Liver (tissue), 9 donors: ENCODE measurements around the gene INSC. TPM values are rescaled to one million over a fixed set of nuclear protein-coding genes. Genes with fewer than 3 reads are reported as not detected.
A peak's percentile ranks its signal among the peaks of the same experiment; 100 is the strongest.

Experiments used
- DNase-seq: peaks from one replicate; pipeline ENCODE4 v3.0.0-alpha.2; 2017; ENCODE audit warnings: low spot score
- H3K27ac ChIP-seq, 2 donors: one replicate each; pipeline ENCODE4 v1.7.0; 2013; ENCODE audit warnings: inconsistent platforms in 2 of 2, low read length in 2 of 2, control low read depth in 1 of 2, low read depth in 1 of 2, mild to moderate bottlenecking in 1 of 2
- H3K27me3 ChIP-seq, 4 donors: one replicate each; pipeline versions ENCODE4 v1.6.1 to v1.7.0; 2013; ENCODE audit warnings: low read length in 3 of 4, inconsistent platforms in 1 of 4, mild to moderate bottlenecking in 1 of 4, moderate library complexity in 1 of 4; ENCODE audit not compliant: control insufficient read depth in 4 of 4, insufficient read depth in 4 of 4
- H3K36me3 ChIP-seq, 4 donors: one replicate each; pipeline versions ENCODE4 v1.6.1 to v1.7.0; 2013; ENCODE audit warnings: low read length in 3 of 4, mild to moderate bottlenecking in 3 of 4, low read depth in 1 of 4, moderate library complexity in 1 of 4; ENCODE audit not compliant: control insufficient read depth in 4 of 4, insufficient read depth in 3 of 4
- H3K4me1 ChIP-seq, 4 donors: one replicate each; pipeline versions ENCODE4 v1.6.1 to v1.7.0; 2013; ENCODE audit warnings: low read length in 3 of 4, mild to moderate bottlenecking in 3 of 4, moderate library complexity in 1 of 4; ENCODE audit not compliant: control insufficient read depth in 4 of 4, insufficient read depth in 4 of 4
- H3K4me3 ChIP-seq, 3 donors: one replicate each; pipeline versions ENCODE4 v1.6.1 to v1.7.0; 2013; ENCODE audit warnings: low read length in 3 of 3, control low read depth in 1 of 3, low read depth in 1 of 3, mild to moderate bottlenecking in 1 of 3
- H3K9ac ChIP-seq, 2 donors: one replicate each; pipeline ENCODE4 v1.7.0; 2013; ENCODE audit warnings: low read length in 2 of 2, mild to moderate bottlenecking in 2 of 2, moderate library complexity in 2 of 2, control low read depth in 1 of 2, low read depth in 1 of 2
- H3K9me3 ChIP-seq, 4 donors: one replicate each; pipeline versions ENCODE4 v1.6.1 to v1.7.0; 2013; ENCODE audit warnings: low read length in 3 of 4; ENCODE audit not compliant: control insufficient read depth in 4 of 4
- FOXA1 ChIP-seq: IDR thresholded peaks from 2 replicates; pipeline ENCODE4 v1.6.1; 2016; ENCODE audit warnings: antibody characterized with exemption
- FOXA2 ChIP-seq: IDR thresholded peaks from 2 replicates; pipeline ENCODE4 v1.6.1; 2016; ENCODE audit warnings: antibody characterized with exemption
- GABPA ChIP-seq, 2 donors: IDR thresholded peaks in 1 of 2; conservative IDR thresholded peaks in 1 of 2; 2 replicates each; pipeline ENCODE4 v1.6.1; 2016; ENCODE audit warnings: antibody characterized with exemption in 2 of 2, mild to moderate bottlenecking in 1 of 2, moderate library complexity in 1 of 2
- HNF4A ChIP-seq, 2 donors: conservative IDR thresholded peaks; 2 replicates each; pipeline ENCODE4 v1.6.1; 2016; ENCODE audit warnings: antibody characterized with exemption in 2 of 2, mild to moderate bottlenecking in 2 of 2
- HNF4G ChIP-seq: IDR thresholded peaks from 2 replicates; pipeline ENCODE4 v1.6.1; 2016; ENCODE audit warnings: antibody characterized with exemption
- RAD21 ChIP-seq, 2 donors: IDR thresholded peaks; 2 replicates each; pipeline ENCODE4 v1.6.1; 2016; ENCODE audit warnings: antibody characterized with exemption in 2 of 2, mild to moderate bottlenecking in 2 of 2
- SP1 ChIP-seq: IDR thresholded peaks from 2 replicates; pipeline ENCODE4 v1.6.1; 2018; ENCODE audit warnings: antibody characterized with exemption, mild to moderate bottlenecking
- TAF1 ChIP-seq: conservative IDR thresholded peaks from 2 replicates; pipeline ENCODE4 v1.6.1; 2016; ENCODE audit warnings: antibody characterized with exemption, mild to moderate bottlenecking
- YY1 ChIP-seq: IDR thresholded peaks from 2 replicates; pipeline ENCODE4 v1.6.1; 2016; ENCODE audit warnings: antibody characterized with exemption, mild to moderate bottlenecking
- WGBS: extraction: QIAGEN DNeasy Blood & Tissue Kit; methylation state at CpG from one replicate; pipeline ENCODE4 v1.1.7; 2013; 5-methylcytosine and 5-hydroxymethylcytosine counted together
- polyA plus RNA-seq, 2 donors: library from polyadenylated mRNA; stranded (reverse) in 1 of 2; unstranded in 1 of 2; fragments of 200-250 nt in 1 of 2; fragments of >200 nt in 1 of 2; fragmentation: Nextera tagmentation in 1 of 2; extraction: Ambion mirVana in 1 of 2; gene quantifications; one replicate each; pipeline versions ENCODE4 v1.2.1 to v1.2.3, GENCODE V29; 2013 to 2015
- total RNA-seq, 2 donors: library from RNA; depleted of rRNA; stranded (reverse); fragments of >200 nt; gene quantifications; one replicate each; pipeline ENCODE4 v1.2.3, GENCODE V29; 2014
- TF ChIP-seq, protein P1 (sequence below): fragments of 150-350 bp; IDR thresholded peaks from 2 replicates; pipeline ENCODE4 v1.5.1; 2017; ENCODE audit warnings: improper control_type of control experiment, low read depth, low read length; ENCODE audit not compliant: missing input control
- TF ChIP-seq, protein P2 (sequence below): IDR thresholded peaks from 2 replicates; pipeline ENCODE4 v1.6.1; 2016; ENCODE audit warnings: antibody characterized with exemption
- TF ChIP-seq, protein P3 (sequence below): IDR thresholded peaks from 2 replicates; pipeline ENCODE4 v1.6.1; 2016; ENCODE audit warnings: antibody characterized with exemption
- TF ChIP-seq, protein P4 (sequence below): IDR thresholded peaks from 2 replicates; pipeline ENCODE4 v1.6.1; 2016; ENCODE audit warnings: antibody characterized with exemption
- donor health status: healthy.
- donor health status: healthy.
- donor health status: healthy.
- donor health status: healthy.
- donor health status: healthy.

Gene INSC
- total and polyA plus RNA-seq, 4 donors, result 0.02 to 0.25 (median 0.12) TPM

DNA sequence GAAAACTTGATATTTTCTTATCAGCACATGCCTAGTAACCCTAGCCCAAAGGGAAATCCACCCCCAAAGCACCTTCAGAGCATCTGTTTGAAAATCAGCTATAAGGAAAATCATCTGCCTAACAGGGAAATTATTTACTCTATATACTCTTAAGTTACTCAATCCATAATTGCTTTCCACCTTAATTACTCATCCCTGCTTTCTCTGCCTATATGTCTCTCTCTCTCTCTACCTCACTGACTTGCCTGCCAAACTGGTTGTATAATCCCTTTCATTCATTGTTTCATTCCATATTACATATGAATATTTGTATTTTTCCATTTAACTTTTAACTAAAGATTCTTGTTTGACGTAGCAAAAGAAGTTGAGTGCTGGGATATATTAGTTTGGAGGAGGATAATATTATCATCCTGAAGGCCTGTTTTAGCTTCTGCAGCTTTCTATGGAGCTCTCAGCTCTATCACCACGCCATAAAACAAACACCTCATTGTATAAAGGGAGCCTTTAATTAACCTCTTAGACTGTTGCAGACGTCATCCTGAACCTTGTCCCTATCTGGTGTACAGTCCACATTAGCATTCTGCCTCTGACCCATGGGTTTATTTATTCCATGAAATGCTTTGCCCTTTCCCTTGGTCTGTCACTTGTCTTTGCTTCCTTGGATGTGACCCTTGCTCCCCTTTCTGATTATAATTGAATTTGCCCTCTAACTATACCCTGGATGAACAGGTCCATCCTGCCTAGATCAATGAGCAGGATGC lies 98.9 kb downstream of the INSC start (continued):
- TF ChIP-seq, protein P1, sequence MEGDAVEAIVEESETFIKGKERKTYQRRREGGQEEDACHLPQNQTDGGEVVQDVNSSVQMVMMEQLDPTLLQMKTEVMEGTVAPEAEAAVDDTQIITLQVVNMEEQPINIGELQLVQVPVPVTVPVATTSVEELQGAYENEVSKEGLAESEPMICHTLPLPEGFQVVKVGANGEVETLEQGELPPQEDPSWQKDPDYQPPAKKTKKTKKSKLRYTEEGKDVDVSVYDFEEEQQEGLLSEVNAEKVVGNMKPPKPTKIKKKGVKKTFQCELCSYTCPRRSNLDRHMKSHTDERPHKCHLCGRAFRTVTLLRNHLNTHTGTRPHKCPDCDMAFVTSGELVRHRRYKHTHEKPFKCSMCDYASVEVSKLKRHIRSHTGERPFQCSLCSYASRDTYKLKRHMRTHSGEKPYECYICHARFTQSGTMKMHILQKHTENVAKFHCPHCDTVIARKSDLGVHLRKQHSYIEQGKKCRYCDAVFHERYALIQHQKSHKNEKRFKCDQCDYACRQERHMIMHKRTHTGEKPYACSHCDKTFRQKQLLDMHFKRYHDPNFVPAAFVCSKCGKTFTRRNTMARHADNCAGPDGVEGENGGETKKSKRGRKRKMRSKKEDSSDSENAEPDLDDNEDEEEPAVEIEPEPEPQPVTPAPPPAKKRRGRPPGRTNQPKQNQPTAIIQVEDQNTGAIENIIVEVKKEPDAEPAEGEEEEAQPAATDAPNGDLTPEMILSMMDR, result no peak
- TF ChIP-seq FOXA1 (peak; percentile 18), TAF1 (no peak), FOXA2 (no peak), HNF4A (conservative IDR thresholded peaks at IDR 0.05) (peak; percentile 93 to 94), YY1 (no peak), GABPA (IDR thresholded peaks at IDR 0.05 in 1 of 2, conservative IDR thresholded peaks at IDR 0.05 in 1 of 2) (peak in 1 of 2 donors; percentile 14), SP1 (peak; percentile 81)
- TF ChIP-seq, protein P2, sequence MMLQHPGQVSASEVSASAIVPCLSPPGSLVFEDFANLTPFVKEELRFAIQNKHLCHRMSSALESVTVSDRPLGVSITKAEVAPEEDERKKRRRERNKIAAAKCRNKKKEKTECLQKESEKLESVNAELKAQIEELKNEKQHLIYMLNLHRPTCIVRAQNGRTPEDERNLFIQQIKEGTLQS, result no peak
- TF ChIP-seq, protein P3, sequence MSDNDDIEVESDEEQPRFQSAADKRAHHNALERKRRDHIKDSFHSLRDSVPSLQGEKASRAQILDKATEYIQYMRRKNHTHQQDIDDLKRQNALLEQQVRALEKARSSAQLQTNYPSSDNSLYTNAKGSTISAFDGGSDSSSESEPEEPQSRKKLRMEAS, result no peak

DNA sequence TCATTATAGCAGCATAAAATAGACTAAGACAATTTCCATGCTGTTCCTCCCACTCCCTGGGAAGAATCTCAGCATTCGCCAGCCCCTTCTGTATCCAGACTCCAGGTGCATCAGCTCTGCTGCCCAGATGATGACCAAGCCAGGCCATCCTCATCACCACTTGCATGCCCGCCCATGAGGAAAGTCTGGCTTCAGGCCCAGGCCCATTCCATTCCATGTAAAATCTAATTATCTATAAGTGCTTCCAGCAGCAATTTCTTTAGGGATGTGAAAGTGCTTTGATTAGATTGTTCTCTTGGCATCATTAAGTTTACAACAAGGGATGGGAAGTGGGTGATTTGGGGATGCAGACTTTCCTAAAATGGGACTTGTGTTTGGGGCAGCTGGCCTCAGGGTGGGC lies 100.3 kb downstream of the INSC start:
- TF ChIP-seq, protein P4, sequence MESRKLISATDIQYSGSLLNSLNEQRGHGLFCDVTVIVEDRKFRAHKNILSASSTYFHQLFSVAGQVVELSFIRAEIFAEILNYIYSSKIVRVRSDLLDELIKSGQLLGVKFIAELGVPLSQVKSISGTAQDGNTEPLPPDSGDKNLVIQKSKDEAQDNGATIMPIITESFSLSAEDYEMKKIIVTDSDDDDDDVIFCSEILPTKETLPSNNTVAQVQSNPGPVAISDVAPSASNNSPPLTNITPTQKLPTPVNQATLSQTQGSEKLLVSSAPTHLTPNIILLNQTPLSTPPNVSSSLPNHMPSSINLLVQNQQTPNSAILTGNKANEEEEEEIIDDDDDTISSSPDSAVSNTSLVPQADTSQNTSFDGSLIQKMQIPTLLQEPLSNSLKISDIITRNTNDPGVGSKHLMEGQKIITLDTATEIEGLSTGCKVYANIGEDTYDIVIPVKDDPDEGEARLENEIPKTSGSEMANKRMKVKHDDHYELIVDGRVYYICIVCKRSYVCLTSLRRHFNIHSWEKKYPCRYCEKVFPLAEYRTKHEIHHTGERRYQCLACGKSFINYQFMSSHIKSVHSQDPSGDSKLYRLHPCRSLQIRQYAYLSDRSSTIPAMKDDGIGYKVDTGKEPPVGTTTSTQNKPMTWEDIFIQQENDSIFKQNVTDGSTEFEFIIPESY, result no peak
- TF ChIP-seq HNF4G (no peak), FOXA2 (no peak), FOXA1 (no peak)
- TF ChIP-seq, protein P2, result no peak
- TF ChIP-seq, protein P3, result no peak
- H3K9me3 ChIP-seq, result no peaks in the 10 kb centered on the region
- WGBS, result 98% methylated on average over 2 of the region's 2 CpGs
- H3K9ac ChIP-seq, result no peak overlapping the region
- no peak for DNase-seq
- H3K36me3 ChIP-seq, result no peaks in the 10 kb centered on the region
- H3K4me3 ChIP-seq, result no peak overlapping the region
- no peaks in the 10 kb centered on the region for H3K27me3 ChIP-seq
- no peaks in the 10 kb centered on the region for H3K4me1 ChIP-seq
- H3K27ac ChIP-seq, result no peak overlapping the region

DNA sequence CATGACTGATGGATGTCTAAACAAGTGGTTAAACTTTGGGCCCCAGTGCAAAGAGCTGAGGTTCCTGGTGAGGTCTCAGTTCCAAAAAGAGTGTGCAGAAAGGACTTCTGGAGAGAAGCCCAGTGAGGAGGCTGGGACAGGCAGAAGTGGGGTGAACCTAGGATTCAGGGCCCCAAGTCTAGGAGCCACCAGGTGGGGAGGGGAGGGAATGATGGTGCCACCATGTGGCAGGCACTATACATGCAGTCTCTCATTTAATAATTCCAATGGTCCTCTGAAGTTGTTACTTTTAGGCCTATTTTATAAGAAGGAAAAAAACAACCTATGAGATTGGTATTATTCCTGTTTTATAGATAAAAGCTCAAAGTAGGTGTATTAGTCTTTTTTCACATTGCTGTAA lies 102.0 kb downstream of the INSC start:
- H3K4me3 ChIP-seq, result no peak overlapping the region
- TF ChIP-seq RAD21 (IDR thresholded peaks at IDR 0.05) (peak in 1 of 2 donors; percentile 63), FOXA2 (no peak)
- TF ChIP-seq, protein P1, result peak; percentile 20
- H3K9ac ChIP-seq, result no peak overlapping the region
- no peaks in the 10 kb centered on the region for H3K9me3 ChIP-seq
- no peaks in the 10 kb centered on the region for H3K27me3 ChIP-seq
- no peaks in the 10 kb centered on the region for H3K36me3 ChIP-seq
- H3K27ac ChIP-seq, result no peak overlapping the region
- DNase-seq, result no peak
- no peaks in the 10 kb centered on the region for H3K4me1 ChIP-seq
